ENCODE data around the gene EGR4. TPM values are rescaled to one million over a fixed set of nuclear protein-coding genes. Genes with fewer than 3 reads are reported as not detected.
A peak's percentile ranks its signal among the peaks of the same experiment; 100 is the strongest.

Gene EGR4
- total RNA-seq, 1 donor from 2014 or later: not detected

DNA sequence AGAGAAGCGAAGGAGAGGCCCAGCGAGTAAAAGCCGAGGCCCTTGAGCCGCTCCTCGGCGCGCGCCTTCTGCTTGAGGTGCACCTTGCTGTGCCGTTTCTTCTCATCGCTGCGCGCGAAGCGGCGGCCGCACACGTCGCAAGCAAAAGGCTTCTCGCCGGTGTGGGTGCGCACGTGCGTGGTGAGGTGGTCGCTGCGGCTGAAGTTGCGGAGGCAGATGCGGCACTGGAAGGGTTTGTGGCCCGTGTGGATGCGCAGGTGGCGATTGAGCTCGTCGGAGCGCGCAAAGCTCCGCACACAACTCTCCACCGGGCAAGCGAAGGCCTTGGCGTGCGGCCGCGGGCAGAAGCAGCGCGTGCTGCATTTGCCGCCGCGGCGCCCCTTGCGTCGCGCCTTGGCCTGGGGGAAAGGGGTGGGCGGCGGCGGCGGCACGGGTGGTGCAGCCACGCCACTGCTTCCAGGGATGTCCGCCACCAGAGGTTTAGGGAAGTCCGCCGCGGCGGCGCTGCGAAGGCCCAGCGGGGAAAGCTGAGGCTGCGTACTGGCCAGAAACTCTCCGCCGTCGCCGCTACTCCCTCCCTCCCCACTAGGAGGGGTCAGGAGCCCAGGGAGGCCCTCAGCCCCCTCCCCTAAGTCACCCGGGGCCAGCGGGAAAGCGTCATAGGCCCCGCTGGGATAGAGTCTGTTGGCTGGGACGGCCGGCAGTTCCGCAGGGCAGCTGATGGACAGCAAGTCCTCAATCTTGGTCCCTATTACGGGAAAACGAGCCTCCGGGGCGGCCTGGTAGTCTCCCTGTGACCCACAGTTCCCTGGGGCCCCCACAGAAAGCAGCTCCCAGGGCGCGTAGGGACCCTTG, 1.7 kb downstream of the EGR4 start:
- DNase-seq (ENCODE audit: missing footprints) (no peak), ATAC-seq (no peak)
- intact Hi-C loops (cut with DNase I): no loop called here

DNA sequence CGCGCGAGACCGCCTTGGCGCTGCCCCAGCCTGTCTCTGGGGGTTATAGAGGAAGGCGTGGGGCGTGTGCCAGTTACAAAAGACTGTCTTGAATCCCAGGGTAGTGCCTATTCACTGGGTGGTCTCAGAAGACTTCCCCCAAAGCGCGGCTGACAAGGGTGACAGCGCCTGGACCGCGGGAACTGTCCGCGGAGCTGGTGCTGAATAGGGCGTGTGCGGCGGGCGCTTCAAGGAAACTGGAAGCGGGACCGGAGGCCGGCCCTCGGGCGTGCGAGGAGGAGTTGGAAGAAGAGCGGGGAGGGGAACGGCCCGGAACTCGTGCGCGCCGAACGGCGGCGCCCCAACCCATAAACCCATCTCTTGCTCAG, 2.3 kb downstream of the EGR4 start:
- ATAC-seq: peak; percentile 64
- no peak for DNase-seq (ENCODE audit: missing footprints)
- intact Hi-C loops (cut with DNase I): no loop called here

DNA sequence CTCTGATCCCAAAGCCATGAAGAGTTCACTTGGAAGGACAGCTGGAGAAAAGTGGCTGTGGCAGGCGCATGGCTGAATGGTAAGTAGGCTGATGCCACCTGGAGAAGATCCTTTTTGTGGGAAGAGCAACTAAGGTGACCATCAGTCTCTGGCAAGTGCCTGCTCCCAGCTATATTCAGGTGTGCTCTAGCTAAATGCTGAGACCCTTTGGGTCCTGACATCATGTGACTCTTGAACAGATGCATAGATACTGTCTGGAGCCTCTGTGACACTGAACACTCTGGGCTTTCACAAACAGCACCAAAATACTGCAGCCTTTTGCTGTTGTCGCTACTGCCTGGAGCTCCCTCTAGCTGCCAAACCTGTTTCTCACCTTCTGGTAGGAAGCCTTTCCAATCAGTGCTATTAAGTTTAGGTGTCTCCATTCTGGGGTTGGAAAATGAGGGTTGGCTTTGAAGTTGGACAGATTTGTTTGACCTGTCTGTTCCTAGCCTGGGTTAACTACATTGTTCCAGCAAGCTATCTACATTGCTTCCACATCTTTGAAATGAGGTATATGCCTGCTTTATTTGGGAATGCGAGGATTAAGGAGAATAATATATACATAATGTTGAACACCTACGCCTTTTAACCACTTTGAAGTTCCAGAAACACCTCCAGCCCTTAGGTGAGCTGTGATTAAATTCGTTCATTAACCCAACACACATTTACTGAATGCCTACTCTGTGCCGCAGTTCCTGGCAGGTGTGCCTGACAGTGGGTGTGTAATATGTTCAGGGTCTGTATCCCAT, 3.1 kb downstream of the EGR4 start:
- no peak for DNase-seq (ENCODE audit: missing footprints)
- intact Hi-C loops (cut with DNase I): no loop called here
- no peak for ATAC-seq

DNA sequence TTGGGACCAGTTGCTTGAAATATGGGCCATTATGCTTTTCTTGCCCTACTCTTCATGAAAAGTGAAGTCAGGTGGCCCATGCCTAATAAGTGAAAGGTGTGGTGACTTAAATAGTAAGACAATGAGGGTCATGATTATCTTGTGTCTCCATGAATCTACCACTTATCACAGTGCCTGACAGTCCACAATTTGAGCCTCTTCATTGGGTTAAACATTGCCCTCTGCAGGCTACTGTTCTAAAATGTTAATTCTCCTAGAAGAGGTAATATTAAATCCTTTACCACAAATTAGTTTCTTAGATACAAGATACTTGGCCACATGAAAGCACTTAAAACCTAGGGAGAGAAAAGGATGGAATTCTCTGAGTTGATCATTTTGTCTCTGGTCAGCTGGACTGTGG, 4.0 kb downstream of the EGR4 start:
- DNase-seq (ENCODE audit: missing footprints) (no peak), ATAC-seq (no peak)
- intact Hi-C loops (cut with DNase I): no loop called here

DNA sequence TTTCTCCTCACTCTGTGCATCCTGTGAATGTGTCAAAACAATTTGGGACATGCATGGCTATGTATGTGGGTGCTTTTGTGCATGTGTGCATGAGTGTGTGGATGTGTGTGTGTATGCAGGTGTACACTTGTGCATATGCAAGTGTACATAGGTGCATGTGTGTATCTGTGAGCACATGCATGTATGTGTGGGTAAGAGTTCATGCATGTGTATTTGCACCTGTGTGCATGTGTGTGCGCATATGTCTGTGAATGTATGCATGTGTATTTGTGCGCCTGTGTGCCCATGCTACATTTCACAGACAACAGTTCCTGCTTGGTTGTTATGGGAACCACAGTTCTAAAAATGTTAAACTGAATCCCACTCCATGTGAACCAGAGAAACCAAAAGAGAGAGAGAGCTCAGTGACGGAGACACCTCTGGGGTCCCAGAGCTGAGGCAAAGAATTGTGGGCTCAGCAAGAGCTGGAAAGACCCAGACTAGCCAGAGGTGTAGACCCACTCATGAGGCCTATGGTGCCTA, 7.2 kb downstream of the EGR4 start:
- DNase-seq (ENCODE audit: missing footprints): no peak
- no peak for ATAC-seq
- intact Hi-C loops (cut with DNase I): no loop called here

DNA sequence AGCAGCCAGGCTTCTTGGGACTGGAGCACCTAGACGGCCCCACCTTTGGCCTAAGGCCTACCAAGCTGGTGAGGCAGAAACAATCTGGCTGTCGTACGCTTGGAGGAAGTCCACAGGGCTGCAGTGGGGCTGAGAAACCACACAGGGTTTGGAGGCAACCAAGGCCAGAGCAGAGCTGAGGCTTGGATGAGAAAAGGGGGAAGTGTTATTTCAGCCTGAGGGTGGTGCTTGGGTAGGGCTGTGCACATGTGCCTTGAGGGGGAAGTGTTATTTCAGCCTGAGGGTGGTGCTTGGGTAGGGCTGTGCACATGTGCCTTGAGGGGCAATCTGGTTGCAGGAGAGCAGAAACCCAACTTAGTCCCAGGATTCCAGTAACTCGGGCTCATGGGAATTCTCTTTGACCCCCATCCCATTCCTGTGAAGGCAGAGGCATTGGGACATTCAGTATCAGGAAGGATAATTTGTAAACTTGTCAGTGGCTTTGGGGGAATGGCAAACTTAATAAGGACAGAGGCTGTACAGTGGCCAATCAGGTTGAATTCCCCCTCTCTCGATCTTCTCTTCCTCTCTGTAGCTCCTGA, 8.1 kb downstream of the EGR4 start:
- peak; percentile 77 for ATAC-seq

DNA sequence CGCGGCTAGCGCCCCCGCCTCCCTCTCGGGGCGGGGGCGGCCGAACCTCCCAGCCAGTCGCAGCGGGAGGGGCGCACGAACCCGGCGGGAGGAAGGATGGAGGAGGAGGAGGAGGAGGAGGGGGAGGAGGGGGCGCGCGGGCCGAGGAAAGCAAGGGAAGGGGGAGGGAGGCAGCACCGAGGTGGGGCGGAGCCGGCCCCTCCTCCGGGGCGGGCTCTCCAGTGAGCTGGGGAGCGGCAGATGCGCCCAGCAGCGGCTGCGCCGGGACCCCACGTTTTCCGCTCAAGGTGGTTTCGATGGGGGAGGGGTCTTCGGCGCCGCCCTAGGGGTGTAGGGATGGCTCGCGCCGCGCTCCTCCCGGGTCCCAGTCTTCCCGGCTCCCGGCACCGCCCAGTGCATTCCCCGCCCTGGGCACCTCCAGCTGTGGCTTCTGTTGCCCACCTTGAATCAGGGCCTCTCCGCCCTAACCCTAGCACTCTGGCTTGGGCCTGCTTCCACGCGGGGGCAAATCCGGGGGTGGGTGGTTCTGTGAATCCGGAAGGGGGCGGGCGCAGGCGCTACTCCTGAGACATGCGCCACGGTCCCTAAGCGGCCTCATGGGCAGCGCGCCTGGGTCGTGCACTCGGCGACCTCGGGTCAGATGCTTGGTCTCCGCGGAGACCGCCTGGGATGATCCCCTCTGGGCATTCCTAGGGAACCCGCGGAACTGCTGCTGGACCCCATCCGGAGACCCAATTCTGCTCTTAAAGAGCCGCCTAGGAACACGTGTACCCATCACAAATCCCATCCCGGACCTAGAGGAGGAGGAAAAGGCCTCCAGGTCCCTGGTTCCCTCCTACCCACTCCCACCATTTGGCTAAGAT, 8.8 kb downstream of the EGR4 start, which contains the start of gene FBXO41:
FBXO41 (minus strand) TSS at position 183 of the 863 bp plus-strand sequence. CDS start 14,848 bp downstream, outside the sequence.
- peak; percentile 61 for ATAC-seq
- intact Hi-C loops (cut with DNase I): no loop called here
- no peak for DNase-seq (ENCODE audit: missing footprints)

More for the DNA sequence above, 8.1 kb downstream of the EGR4 start:
- intact Hi-C loops (cut with DNase I): no loop called here
- no peak for DNase-seq (ENCODE audit: missing footprints)

DNA sequence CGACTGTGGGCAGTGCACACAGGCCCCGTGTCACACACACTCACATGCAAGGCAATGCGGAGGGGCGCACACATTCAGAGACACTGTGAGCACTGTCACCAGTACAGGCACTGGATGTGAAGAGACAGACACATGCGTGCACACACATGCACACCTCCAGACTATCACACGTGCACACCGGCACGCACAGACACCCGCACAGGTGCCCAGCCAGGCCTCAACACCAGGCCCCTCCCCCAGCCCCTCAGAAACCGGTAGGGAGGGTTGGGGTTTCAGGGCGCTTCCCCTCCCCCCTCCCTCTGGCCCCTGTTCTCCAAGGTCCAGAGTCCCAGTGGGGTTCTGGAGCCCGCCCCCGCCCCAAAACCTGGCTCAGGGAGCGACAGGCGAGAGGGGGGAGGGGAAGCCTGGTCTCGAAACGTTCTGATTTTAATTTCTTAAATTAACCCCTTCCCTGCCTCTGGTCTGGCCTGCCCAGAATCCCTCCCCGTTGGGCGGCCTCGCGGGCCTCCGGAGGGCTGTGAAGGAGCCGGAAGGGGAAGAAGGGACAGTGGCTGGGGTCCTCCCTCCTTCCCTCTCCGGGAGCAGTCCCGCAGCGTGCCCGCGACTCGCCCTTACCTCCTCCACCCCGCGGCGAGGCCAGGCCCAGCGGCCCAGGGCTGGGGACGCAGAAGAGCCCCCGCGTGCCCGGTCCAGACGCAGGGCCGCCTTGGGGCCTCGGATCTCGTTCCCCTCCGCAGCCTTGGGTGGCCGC, 9.6 kb downstream of the EGR4 start:
- ATAC-seq (peak; percentile 12), DNase-seq (ENCODE audit: missing footprints) (no peak)
- intact Hi-C loops (cut with DNase I): no loop called here

DNA sequence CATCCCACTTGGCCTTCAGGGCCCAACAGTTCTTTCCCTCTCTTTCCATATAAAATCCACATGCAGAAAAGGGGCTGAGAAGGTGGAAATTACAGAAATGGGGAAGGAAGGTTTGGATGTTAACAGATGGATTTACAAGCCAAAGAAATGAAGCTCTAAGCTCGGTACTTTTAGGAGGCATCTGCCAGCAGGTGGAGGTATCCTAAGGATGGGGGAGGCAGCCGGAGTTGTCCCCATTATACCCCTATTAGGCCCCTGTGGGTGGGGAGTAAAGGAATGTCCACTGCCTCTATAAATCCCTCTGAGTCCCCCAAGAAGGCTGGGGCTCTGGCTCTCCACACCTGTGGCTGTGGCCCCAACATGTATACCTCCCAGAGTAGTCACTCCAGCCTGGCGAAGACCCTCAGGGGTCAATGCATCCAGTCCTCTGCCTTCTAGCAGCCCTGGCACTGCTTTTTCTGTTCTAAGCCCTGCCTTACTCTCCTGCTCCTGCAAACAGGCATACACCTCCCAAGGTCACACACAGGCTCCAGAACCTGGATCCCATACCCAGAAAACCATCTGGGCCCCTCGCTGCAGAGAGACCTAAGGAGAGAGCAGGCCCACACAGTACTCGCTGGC, 10.3 kb downstream of the EGR4 start:
- ATAC-seq: no peak
- intact Hi-C loops (cut with DNase I): no loop called here
- no peak for DNase-seq (ENCODE audit: missing footprints)

DNA sequence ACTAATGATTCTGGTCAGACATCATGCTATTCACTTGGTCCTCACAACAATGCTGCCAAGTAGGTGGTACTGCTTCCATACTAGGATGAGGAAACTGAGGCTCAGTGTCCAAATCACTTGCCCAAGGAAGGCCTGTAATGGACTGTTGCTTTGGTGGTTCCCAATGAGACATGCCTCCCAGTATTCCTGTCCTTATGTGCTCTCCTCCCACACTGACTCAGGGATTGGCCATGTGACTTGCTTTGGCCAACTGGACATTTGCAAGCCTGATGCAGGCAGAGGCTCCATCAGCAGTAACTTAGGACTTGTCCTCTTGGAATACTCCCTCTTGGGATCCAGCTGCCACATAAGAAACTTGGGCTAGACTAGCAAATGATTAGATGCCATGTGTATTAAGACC, 12.1 kb downstream of the EGR4 start:
- DNase-seq (ENCODE audit: missing footprints) (no peak), ATAC-seq (no peak)
- intact Hi-C loops (cut with DNase I): no loop called here

DNA sequence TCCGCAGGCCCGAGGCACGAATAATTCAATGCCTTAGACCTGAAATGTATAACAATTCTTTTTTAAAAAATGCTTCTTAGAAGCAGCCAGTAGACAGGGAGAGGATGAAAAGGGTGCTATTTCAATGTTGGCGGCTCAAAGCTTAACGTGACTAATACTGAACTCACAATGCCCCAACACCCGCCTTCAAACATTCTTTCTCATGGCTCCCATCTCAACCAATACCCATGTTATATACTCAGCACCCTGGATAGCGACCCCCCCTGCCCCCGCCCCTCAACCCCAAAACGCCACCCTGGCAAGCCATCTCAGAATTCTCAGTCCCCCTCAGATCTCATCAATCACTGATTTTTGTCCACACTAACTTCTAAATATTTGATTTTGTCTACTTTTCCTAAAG, 13.5 kb downstream of the EGR4 start:
- intact Hi-C loops (cut with DNase I): no loop called here
- no peak for DNase-seq (ENCODE audit: missing footprints)
- ATAC-seq: no peak

DNA sequence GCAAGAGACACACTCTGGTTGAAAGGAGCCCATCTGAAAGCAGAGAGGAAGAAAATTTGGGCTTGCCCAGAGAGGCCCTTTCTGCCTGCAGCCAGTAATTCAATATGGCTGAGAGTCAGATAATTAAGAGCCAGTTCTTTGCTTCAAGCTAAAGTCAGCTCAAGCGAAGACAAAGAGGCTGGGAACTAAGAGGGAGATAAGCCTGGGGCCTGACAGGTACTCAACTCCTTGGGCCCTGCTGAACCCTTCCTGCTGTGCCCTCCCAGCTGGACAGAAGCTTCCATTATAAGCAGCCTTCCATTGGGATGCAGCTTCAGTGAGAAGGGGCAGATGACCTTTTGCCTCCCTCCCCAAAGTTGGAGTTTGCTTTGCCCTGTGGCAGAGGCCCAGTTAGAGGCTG, 21.1 kb downstream of the EGR4 start:
- no peak for DNase-seq (ENCODE audit: missing footprints)
- no peak for ATAC-seq
- intact Hi-C loops (cut with DNase I): no loop called here

DNA sequence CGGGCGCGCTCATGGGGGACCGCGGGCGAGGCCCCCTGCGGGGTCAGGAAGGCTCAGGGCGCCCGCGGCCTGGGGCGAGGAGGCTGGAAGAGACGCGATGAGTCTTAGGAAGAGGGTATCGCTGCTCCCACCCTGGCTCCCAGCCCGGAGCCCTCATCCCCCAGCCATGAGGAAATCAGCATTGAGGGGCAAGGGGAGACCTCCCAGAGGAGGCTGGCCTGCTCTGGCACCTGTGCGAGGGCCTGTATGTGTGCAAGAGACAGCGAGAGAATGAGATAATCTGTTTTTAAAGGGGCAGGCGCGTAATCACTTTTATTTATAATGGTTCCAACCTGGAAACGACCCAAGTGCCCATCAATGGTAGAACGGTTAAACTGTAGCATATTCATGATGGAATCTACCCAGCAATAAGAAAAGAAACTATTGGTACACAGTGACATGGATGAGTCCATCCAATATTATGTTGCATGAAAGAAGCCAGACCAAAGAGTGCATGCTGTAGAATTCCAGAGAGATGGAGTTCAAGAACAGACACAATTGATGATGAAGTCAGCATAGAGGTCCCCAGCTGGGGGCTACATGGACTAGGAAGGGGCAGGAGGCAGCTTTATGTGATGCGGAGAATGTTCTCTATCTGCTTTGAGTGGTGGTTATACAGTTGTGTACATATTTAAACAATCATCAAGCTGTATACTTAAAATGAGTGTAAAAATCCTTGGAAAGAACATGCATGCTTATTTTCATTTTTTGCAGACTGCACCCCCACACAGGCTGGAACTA, 23.5 kb downstream of the EGR4 start:
- no peak for DNase-seq (ENCODE audit: missing footprints)
- intact Hi-C loops (cut with DNase I): no loop called here
- ATAC-seq: no peak

DNA sequence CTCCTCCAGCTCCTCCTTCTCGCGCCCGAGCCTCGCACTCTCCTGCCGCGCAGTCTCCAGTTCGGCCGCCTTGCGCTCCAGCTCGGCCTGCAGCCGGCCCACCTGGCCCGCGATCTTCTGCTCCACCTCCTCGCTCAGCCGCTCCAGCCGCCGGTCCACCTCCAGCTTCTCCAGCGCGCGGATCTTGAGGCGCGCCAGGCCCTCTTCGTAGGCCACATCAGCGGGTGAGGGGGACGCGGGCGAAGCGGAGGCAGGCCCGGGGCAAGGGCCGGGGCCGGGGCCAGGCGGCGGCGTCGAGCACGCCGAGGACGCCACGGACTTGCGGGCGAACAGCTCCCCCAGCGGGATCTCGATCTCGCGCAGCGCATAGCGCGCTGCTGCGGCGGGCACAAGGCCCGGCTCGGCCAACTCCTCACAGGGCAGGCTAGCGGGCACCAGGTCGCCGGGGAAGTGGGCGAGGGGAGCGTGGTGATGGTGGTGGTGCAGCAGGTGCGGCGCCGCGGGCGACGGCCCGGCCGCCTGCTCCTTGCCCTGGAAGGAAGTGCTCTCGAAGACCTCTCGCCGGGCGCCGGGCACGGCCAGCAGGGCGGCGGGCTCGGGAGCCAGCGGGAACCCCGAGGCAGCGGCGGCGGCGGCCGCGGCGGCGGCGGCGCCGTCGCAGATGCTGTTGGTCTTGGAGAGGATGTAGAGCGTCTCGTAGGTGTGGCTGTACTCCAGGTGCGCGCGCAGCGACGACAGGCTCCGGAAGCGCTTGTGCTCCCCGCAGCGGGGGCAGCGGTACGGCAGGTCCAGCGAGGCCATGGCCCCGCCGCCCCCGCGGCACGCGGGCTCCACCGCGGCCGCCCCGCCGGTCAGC, 24.3 kb downstream of the EGR4 start:
- intact Hi-C loops (cut with DNase I): no loop called here
- ATAC-seq (no peak), DNase-seq (ENCODE audit: missing footprints) (no peak)

DNA sequence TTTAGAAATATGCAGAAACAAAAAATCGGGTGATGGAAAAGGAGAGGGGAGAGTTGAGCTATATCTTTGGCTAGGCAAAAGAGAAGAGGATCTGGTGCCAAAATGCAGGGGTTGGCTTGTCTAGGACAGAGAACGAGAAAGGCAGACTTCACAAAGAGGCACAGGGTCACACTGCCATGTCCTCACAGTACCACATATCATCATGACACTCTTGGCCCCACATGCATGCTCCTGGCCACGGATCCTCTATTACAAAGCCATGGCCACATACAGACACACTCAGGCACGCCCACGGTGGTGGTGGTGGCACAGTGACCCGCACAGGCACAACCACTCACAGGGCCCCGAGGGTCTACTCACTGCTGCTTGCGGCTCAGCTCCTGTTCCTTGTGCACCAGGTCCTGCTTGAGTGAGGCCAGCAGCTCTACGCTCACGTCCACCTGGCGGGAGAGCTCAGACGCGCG, 24.9 kb downstream of the EGR4 start:
- DNase-seq (ENCODE audit: missing footprints) (no peak), ATAC-seq (no peak)
- intact Hi-C loops (cut with DNase I): no loop called here

DNA sequence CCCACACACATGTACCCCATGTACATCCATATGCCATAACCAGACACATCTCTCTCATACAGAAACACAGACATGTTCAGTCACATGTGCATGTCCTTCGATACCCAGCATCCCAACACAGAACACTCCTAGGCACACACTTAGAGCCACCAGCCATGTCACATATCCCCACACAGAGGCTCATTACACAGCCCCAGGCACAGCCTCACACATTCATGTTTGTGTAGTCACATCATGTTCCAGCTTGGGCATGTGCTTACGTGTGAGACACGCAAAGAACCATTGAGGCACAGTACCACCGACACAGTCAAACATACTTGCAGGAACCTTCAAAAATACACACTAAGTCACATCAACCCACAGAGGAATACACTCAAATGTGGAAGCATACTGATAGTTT, 26.3 kb downstream of the EGR4 start:
- DNase-seq (ENCODE audit: missing footprints) (no peak), ATAC-seq (no peak)
- intact Hi-C loops (cut with DNase I): no loop called here

Measured in Right ventricle myocardium inferior (tissue), 1 donor.